ENCODE data around the gene DLEC1. TPM values are rescaled to one million over a fixed set of nuclear protein-coding genes. Genes with fewer than 3 reads are reported as not detected.

Gene DLEC1
- total and polyA plus RNA-seq, 5 donors: 0.23 to 1.0 (median 0.48) TPM

DNA sequence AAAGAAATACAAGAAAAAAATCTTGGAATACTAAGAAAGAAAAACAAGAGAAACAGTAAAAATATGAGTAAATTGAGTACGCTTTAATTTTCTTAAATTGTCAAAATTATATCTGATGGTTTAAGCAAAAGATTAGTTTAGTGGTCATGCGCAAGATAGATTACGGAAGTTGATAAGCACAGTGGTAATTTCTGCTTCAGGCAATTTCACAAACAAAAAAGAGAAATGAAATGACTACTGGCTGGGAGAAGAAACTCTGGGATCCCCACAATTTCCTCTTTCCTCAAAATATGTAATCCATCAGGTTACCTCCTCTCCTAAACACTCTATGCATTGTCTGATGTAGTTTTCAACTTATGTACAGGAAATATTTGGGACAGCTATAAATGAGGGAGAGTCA lies 108.4 kb downstream of the DLEC1 start:
- intact Hi-C loops (cut with DNase I): no loop called here
- H3K4me1 ChIP-seq (ENCODE audit: control insufficient read depth, insufficient read depth, low read length): no peaks in the 10 kb centered on the region
- H3K27ac ChIP-seq (ENCODE audit: low read length): no peak overlapping the region
- H3K4me3 ChIP-seq (ENCODE audit: low read length): no peak overlapping the region
- ATAC-seq (no peak), DNase-seq (no peak)
- WGBS: 90% methylated on average over 3 of the region's 3 CpGs
- no peaks in the 10 kb centered on the region for H3K9me3 ChIP-seq (ENCODE audit: control insufficient read depth, low read length)
- no peaks in the 10 kb centered on the region for H3K27me3 ChIP-seq (ENCODE audit: control insufficient read depth, insufficient read depth)

DNA sequence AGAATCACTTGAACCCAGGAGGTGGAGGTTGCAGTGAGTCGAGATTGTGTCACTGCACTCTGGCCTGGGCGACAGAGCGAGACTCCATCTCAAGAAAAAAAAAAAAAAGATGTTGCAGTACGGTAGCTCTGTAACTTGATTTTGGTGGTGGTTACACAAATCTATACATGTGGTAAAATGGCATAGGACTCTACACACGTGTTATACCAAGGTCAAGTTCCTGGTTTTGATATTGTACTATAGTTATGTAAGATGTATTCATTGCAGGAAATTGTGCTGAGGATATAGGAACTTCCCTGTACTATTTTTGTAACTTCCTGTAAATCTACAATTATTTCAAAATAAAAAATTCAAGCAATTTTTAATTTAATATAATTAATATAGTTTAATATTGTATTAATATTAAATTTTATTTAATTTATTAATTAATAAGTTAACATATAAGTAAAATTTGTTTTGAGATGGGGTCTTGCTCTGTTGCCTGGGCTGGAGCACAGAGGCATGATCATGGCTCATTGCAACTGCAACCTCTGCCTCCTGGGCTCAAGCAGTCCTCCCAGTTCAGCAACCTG lies 109.4 kb downstream of the DLEC1 start:
- DNase-seq (no peak), ATAC-seq (no peak)
- Histone ChIP-seq H3K9me3 (ENCODE audit: control insufficient read depth, low read length) (no peaks in the 10 kb centered on the region), H3K4me3 (ENCODE audit: low read length) (no peak overlapping the region), H3K4me1 (ENCODE audit: control insufficient read depth, insufficient read depth, low read length) (no peaks in the 10 kb centered on the region), H3K27ac (ENCODE audit: low read length) (no peak overlapping the region), H3K27me3 (ENCODE audit: control insufficient read depth, insufficient read depth) (no peaks in the 10 kb centered on the region)
- intact Hi-C loops (cut with DNase I): no loop called here
- WGBS: 77% methylated on average over 5 of the region's 5 CpGs

DNA sequence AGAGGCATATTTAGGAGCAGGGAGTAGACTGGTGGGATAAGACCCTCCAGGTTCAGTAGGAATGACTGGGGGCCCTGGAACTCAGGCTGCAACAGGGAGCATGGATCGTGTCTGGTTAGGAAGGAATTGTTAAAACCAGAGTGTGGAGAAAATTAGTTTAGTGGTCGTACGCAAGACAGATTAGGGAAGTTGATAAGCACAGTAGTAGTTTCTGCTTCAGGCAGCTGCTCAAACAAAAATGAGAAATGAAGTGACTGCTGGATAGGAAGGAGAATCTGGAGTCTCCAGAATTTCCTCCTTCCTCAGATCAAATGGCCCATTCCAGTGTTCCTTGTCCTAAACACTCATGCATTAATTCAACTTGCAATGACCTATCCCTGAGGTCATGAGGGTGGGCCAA lies 110.7 kb downstream of the DLEC1 start:
- no peak for DNase-seq
- 51% methylated on average over 3 of the region's 3 CpGs for WGBS
- intact Hi-C loops (cut with DNase I): no loop called here
- Histone ChIP-seq H3K4me3 (ENCODE audit: low read length) (no peak overlapping the region), H3K27ac (ENCODE audit: low read length) (no peak overlapping the region), H3K9me3 (ENCODE audit: control insufficient read depth, low read length) (no peaks in the 10 kb centered on the region), H3K27me3 (ENCODE audit: control insufficient read depth, insufficient read depth) (no peaks in the 10 kb centered on the region), H3K4me1 (ENCODE audit: control insufficient read depth, insufficient read depth, low read length) (no peaks in the 10 kb centered on the region)
- ATAC-seq: peak in 1 of 2 donors; percentile 31

DNA sequence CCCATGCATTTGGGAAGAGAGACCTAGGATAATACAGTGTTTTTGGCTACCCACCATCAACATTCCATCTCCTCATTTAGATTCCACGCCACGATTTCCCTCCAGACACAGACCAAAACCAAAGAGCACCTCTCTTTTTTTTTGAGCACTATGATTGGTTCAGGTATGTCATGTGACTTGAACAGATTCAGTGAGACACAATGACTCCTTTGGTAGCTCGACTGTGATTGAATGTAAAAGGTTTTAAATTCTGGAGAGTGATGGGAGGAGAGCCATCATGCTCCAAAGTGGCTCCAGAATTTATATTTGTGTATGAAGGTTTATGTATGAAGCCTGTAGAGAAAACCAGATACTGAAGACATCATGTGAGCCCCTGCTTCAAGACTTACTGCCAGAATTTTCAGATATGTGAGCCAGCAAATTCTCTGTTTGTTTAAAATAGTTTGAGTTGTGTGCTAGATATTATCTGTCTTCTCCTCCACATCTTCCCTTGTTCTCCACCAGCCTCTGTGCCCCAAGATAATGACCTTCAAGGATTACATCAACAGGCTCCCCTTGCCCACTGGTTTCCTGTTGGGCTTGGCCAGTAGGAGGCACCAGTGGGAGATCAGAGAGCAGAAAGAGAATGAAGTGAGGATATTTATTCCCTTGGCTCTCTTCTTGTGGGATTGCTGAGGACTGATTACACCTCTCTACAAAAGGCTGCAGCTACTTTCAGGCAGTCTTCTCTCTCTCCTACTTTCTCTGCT lies 111.9 kb downstream of the DLEC1 start:
- DNase-seq (no peak), ATAC-seq (no peak)
- WGBS: 79% methylated on average over 3 of the region's 3 CpGs
- no peaks in the 10 kb centered on the region for H3K9me3 ChIP-seq (ENCODE audit: control insufficient read depth, low read length)
- no peak overlapping the region for H3K27ac ChIP-seq (ENCODE audit: low read length)
- H3K4me1 ChIP-seq (ENCODE audit: control insufficient read depth, insufficient read depth, low read length): no peaks in the 10 kb centered on the region
- H3K27me3 ChIP-seq (ENCODE audit: control insufficient read depth, insufficient read depth): no peaks in the 10 kb centered on the region
- intact Hi-C loops (cut with DNase I): no loop called here
- H3K4me3 ChIP-seq (ENCODE audit: low read length): no peak overlapping the region

DNA sequence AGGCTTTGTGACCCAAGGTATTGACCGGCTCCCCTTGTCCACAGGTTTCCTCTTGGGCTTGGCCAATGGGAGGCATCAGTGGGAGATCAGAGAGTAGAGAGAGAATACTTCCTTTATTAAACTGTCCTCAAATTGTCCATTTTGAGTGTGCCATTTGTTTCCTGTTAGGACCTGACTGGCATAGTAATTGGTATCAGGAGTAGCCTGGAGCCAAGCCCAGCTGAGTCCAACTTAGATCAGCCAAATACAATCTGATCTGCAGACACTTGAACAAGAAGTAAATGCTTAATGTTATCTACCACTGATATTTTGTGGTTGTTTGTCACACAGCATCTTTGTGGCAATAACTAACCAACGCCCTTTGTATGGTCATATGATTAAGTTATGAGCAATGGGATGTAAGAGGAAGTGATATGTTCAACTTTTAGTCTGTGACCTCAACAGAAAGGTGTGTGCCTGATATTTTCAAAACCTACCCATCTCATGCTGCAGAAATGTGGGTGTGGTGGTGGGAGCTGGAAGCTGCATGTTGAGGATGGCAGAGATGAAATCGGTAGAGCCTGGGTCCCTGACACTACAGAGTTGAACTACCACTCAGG lies 112.8 kb downstream of the DLEC1 start:
- Histone ChIP-seq H3K4me3 (ENCODE audit: low read length) (no peak overlapping the region), H3K9me3 (ENCODE audit: control insufficient read depth, low read length) (no peaks in the 10 kb centered on the region), H3K27me3 (ENCODE audit: control insufficient read depth, insufficient read depth) (no peaks in the 10 kb centered on the region), H3K27ac (ENCODE audit: low read length) (no peak overlapping the region), H3K4me1 (ENCODE audit: control insufficient read depth, insufficient read depth, low read length) (no peaks in the 10 kb centered on the region)
- intact Hi-C loops (cut with DNase I): no loop called here
- DNase-seq: no peak
- no peak for ATAC-seq
- WGBS: 90% methylated on average over 3 of the region's 3 CpGs

DNA sequence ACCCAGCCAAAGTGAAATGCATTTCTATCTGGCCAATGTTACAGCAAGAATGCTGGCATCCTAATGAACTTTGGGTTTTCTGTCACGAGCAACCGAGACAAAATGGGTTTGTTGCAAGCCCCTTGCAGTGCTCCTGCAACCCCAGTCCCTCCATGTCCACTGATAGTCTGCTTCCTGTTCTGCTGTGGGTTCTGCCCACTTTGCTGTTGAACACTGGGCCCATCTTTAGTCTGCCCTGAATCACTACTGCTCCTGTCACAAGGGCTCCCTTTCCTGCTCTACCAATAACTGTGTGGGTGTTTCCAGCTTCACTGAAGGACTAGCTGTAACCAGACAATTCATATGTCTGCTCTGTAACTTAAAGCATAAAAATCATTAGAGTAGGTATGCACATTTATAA lies 113.6 kb downstream of the DLEC1 start:
- no peaks in the 10 kb centered on the region for H3K27me3 ChIP-seq (ENCODE audit: control insufficient read depth, insufficient read depth)
- 93% methylated on average over 2 of the region's 2 CpGs for WGBS
- H3K4me3 ChIP-seq (ENCODE audit: low read length): no peak overlapping the region
- H3K9me3 ChIP-seq (ENCODE audit: control insufficient read depth, low read length): no peaks in the 10 kb centered on the region
- ATAC-seq (no peak), DNase-seq (no peak)
- no peak overlapping the region for H3K27ac ChIP-seq (ENCODE audit: low read length)
- H3K4me1 ChIP-seq (ENCODE audit: control insufficient read depth, insufficient read depth, low read length): no peaks in the 10 kb centered on the region
- intact Hi-C loops (cut with DNase I): no loop called here

DNA sequence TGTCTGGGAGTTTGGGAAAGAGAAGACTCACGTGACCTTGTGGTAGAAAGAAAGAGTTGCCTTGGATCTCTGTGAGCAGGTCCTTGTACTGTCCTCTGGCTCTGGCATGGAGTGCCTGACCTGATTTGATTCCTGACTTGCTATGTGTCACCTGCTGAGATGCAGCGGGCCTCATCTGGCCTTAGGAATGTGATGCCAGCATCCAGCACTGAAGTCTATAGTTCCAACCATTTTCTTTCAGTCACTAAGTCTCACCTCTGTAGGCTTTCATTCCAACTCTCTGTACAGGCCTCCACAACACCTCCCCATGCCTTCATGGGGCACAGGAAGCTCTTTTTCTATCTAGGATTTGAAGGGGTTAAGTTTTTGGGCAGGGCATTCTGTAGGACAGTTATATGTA lies 114.2 kb downstream of the DLEC1 start:
- H3K27ac ChIP-seq (ENCODE audit: low read length): no peak overlapping the region
- no peaks in the 10 kb centered on the region for H3K9me3 ChIP-seq (ENCODE audit: control insufficient read depth, low read length)
- no peaks in the 10 kb centered on the region for H3K27me3 ChIP-seq (ENCODE audit: control insufficient read depth, insufficient read depth)
- ATAC-seq (no peak), DNase-seq (no peak)
- WGBS: 96% methylated on average over 2 of the region's 2 CpGs
- no peaks in the 10 kb centered on the region for H3K4me1 ChIP-seq (ENCODE audit: control insufficient read depth, insufficient read depth, low read length)
- intact Hi-C loops (cut with DNase I): no loop called here
- no peak overlapping the region for H3K4me3 ChIP-seq (ENCODE audit: low read length)

DNA sequence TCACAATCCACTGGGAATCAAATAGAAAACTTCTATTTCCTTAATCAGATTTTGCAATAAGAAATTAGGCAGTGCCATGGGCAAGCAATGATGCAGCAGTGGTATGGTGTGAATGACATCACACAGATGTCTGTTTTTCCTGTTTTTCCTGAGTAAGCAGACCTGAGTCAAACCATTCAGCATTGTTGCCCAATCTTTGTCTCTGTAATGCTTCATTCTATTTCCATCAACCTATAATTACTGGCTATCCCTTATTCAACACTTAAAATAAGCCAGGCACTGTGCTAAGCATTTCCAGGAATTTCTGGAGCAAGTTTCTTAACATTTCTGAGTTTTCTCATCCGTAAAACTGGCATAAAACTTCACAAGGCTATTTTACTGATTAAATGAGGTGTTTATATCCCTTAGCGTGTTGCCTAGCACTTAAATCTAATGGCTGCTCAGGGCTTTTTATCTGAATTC lies 115.1 kb downstream of the DLEC1 start:
- whole genome bisulfite sequencing: 83% methylated on average over 2 of the region's 2 CpGs
- Histone ChIP-seq H3K9me3 (ENCODE audit: control insufficient read depth, low read length) (no peaks in the 10 kb centered on the region), H3K4me1 (ENCODE audit: control insufficient read depth, insufficient read depth, low read length) (no peaks in the 10 kb centered on the region), H3K27ac (ENCODE audit: low read length) (no peak overlapping the region), H3K4me3 (ENCODE audit: low read length) (no peak overlapping the region), H3K27me3 (ENCODE audit: control insufficient read depth, insufficient read depth) (no peaks in the 10 kb centered on the region)
- ATAC-seq: peak in 1 of 2 donors; percentile 37
- intact Hi-C loops (cut with DNase I): no loop called here
- no peak for DNase-seq

DNA sequence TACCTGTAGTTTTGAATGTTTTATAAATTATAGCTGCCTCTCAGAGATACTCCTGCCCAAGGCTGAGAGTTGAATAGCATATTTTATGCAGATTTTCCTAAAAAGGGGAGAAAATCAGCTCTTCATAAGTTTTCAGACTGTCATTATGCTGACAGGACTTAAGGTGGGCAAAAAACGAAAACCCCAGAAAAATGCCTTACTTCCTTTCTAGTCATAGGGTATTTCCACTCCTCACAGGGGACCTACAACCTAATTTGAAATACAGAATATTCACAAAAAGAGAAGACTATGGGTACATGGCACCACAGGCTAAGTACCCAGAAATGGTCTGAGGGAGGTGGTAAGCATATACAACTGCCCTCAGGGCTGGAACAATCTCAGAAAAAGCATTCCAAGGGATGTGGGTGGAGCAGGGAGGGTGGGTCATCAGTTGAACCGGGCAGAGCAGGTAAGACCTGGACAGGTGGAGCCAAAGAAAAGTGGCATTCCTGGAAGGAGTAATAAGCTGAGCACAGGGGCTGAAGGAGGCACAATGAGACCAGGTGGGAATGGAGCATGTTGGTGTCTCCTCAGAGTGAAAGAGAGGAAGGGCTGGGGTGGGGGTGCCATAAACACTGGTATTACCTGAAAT lies 115.7 kb downstream of the DLEC1 start:
- intact Hi-C loops (cut with DNase I): no loop called here
- ATAC-seq (no peak), DNase-seq (no peak)
- Histone ChIP-seq H3K9me3 (ENCODE audit: control insufficient read depth, low read length) (no peaks in the 10 kb centered on the region), H3K27ac (ENCODE audit: low read length) (no peak overlapping the region), H3K4me3 (ENCODE audit: low read length) (no peak overlapping the region), H3K4me1 (ENCODE audit: control insufficient read depth, insufficient read depth, low read length) (no peaks in the 10 kb centered on the region), H3K27me3 (ENCODE audit: control insufficient read depth, insufficient read depth) (no peaks in the 10 kb centered on the region)
- 56% methylated on average over 2 of the region's 2 CpGs for WGBS

DNA sequence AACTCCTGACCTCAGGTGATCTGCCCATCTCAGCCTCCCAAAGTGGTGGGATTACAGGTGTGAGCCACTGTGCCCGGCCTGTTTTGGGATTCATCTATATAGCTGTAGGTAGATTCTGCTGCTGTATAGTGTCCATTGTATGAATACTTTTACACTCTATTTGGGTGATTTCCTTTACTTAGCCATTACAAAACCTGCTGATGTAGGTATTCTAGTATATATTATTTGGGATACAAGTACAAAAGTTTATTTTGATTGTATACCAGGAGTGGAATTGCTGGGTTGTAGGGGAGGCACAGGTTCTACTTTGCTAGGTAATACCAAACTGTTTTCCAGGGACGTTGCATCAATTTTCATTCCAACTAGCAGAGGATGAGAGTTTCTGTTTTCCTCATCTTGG lies 116.8 kb downstream of the DLEC1 start:
- no peak for ATAC-seq
- no peak overlapping the region for H3K4me3 ChIP-seq (ENCODE audit: low read length)
- no peak for DNase-seq
- intact Hi-C loops (cut with DNase I): no loop called here
- no peak overlapping the region for H3K27ac ChIP-seq (ENCODE audit: low read length)
- H3K4me1 ChIP-seq (ENCODE audit: control insufficient read depth, insufficient read depth, low read length): no peaks in the 10 kb centered on the region
- H3K27me3 ChIP-seq (ENCODE audit: control insufficient read depth, insufficient read depth): no peaks in the 10 kb centered on the region
- 93% methylated on average over 2 of the region's 2 CpGs for WGBS
- H3K9me3 ChIP-seq (ENCODE audit: control insufficient read depth, low read length): no peaks in the 10 kb centered on the region

DNA sequence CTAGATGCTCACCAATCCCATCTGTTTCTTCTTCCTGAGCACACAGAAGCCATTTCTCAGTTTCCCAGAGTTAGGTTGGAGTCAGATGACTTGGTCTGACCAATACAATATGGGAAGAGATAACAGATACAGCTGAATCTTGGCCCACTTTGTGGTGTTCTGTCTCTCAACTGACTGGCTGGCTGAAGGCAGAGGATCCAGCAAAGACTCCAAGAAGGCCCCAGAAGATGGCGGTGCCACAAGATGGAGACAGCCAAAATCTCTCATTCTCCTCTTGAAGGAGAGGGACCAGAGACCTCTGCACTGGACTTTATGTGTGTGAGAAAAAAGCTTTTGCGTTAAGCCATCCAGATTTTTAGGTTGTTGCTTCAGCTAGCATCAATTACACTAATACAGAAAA lies 118.1 kb downstream of the DLEC1 start:
- no peaks in the 10 kb centered on the region for H3K9me3 ChIP-seq (ENCODE audit: control insufficient read depth, low read length)
- DNase-seq (no peak), ATAC-seq (no peak)
- no peaks in the 10 kb centered on the region for H3K4me1 ChIP-seq (ENCODE audit: control insufficient read depth, insufficient read depth, low read length)
- no peak overlapping the region for H3K27ac ChIP-seq (ENCODE audit: low read length)
- intact Hi-C loops (cut with DNase I): no loop called here
- H3K4me3 ChIP-seq (ENCODE audit: low read length): no peak overlapping the region
- WGBS: 97% methylated on average over 2 of the region's 2 CpGs
- no peaks in the 10 kb centered on the region for H3K27me3 ChIP-seq (ENCODE audit: control insufficient read depth, insufficient read depth)
